Central memory CD4-positive, alpha-beta T cell (primary cell): Measurements from ENCODE around the gene SMAP1.

Experiments used
- DNase-seq: peaks from one replicate; pipeline ENCODE4 v3.0.0; 2022

SMAP1 gene

DNA sequence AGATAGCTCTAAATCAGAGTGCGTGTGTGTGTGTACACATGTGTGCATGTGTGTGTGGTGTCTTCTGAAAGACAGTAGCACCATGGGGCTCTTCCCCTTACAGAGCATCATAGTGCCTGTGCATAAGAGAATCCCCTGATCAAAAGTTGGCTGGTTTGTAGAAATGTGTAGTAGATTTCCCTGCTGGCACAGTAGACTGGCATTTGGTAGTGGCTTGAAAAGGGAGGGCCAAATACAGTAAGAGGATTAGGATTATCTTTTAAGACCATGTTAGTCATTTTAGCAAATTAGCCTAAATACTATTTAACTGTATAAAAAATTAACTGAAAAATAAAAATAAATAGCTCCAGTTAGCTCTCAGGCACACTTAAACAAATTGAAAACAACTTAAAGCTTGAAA lies 176.6 kb downstream of the SMAP1 start:
- no peak for DNase-seq

GRCh38 chr6:70846207-70846835 lies 178.6 kb downstream of the SMAP1 start:
- DNase-seq: no peak

GRCh38 chr6:70847106-70848084 lies 179.7 kb downstream of the SMAP1 start:
- no peak for DNase-seq

- no peak for DNase-seq
Measured at GRCh38 chr6:70849348-70850069, 181.8 kb downstream of the SMAP1 start.

- DNase-seq: no peak
Measured at GRCh38 chr6:70852667-70853246, 185.1 kb downstream of the SMAP1 start.

DNA sequence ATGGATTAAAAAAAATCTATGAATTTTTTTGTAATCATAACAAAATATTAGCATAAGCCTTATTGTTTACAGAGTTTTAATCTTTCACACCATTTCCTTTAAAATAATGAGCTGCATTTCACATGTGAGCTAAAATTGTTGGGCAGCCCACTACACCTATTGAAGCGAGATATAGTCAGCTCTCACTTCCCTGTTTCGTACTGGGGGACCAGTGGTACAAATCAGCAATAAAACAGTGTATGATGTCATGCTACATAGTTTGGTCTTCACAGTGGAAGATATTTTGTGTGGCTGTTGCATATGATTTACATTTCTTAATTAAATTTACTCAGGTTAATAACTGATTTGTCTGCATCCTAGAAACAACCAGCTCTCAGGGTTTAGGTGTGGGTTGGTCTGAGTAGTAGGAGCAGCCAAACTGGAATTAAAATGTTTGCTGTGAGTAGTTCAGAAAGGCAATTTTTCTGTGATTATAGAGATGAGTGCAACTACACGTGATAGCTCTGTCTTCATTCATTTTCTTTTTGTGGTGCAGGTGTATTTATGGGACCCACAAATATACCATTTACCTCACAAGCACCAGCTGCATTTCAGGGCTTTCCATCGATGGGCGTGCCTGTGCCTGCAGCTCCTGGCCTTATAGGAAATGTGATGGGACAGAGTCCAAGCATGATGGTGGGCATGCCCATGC lies 189.8 kb downstream of the SMAP1 start:
- DNase-seq: no peak

DNA sequence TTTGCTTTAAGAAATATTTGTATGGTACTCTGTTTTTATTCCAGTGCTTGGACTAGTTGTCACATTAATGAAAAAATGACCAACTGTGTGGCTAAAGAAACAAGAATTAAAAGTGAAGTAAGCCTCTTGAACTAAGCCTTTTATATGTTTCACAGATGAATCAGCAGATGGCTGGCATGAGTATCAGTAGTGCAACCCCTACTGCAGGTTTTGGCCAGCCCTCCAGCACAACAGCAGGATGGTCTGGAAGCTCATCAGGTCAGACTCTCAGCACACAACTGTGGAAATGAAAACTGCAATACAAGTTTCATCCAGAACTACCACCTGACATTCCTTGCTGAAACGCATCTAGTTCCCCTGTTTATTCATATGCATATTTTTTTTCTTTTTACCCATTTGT lies 192.4 kb downstream of the SMAP1 start:
- DNase-seq: no peak

- no peak for DNase-seq
Measured at GRCh38 chr6:70860920-70861319, 193.2 kb downstream of the SMAP1 start.

- no peak for DNase-seq
Measured at GRCh38 chr6:70863343-70863742, 195.7 kb downstream of the SMAP1 start.

GRCh38 chr6:70864401-70864800 lies 196.7 kb downstream of the SMAP1 start:
- no peak for DNase-seq

DNA sequence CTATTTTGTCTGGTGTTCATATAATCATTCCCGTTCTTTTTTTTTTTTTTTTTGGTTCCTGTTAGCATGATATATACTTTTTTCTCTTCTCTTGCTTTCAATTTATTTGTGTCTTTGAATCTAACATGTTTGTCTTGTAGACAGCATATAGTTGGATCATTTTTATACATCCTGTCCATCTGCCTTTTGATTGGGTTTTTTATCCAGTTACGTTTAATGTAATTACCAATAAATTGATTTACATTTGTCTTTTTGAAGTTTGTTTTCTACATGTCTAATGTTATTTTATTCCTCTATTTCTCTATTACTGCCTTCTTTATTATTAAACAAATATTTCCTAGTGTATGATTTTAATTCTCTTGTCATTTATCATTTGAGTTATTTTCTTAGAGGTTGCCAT lies 204.8 kb downstream of the SMAP1 start:
- DNase-seq: no peak

DNA sequence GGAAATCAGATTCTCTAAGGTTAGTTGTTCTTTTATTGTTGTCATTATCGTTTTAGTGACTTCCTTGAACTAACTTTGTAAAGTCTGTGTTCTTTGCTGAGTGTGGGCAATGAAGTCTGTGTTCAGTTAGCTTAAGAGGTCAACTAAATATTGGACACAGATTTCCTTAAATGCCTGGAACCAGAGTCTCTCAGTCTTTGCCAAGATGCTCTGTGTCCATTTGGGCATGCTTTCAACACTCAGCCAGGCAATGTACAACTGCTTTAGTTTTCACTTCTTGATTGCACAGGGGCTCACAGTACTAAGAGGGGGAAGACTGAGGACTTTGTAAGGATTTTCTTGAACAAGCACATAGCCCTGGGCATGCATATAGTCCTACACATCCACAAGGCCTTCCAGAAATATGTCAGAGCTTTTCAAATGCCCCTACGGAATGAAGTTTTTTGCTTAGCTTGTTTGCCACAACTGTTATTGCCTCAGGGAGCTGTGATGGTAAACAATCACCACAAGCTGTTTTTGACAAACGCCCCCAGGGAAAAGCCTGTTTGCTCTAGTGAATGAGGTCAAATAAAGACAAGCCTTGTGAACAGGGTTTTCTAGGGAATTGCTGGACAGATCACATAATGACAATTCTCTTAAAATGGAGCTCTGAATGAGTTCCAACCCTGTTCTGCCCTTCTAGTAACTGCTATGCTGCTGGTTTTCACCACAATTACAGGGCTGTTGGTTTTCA lies 206.7 kb downstream of the SMAP1 start:
- DNase-seq: no peak

GRCh38 chr6:70879496-70879895 lies 211.8 kb downstream of the SMAP1 start:
- no peak for DNase-seq

GRCh38 chr6:70884074-70884983 lies 216.6 kb downstream of the SMAP1 start:
- DNase-seq: peak; percentile 50

- no peak for DNase-seq
Measured at GRCh38 chr6:70886071-70886470, 218.4 kb downstream of the SMAP1 start.

DNA sequence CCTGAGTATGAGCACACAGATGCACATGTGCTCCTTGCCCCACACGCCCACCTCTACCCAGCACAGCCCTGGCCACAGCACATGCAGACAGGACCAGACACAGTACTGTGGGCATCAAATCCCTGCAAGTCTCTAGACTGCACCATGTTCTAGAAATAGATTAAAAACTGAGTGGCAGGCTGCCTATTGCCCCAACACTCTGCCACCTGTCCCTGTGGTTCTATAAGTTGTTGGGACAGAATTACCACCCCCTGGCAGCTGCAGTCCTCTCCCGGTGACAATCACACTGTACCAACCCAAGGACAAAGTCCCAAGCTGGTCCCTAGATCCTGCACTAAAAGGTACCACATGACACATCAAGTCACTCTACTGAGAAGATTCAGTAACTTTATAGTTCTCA lies 219.0 kb downstream of the SMAP1 start:
- DNase-seq: no peak

DNA sequence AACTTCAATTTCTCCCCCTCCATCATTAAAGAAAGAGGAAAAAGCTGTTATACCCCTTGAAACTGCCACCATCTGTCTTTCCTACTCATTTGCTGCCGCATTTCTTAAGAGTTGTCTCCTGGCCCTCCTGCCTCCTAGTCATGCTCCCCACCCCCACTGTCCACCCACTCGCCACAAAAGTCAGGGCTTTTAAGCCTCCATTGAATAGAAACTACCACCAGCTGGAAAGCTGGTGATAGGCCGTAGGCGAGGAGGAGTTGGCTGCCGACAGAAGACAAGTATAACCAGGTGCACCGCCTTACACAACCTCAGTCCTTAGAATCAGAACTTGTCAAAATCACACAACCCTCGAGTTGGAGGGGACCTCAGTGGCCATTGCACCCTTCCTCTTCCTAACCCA lies 221.6 kb downstream of the SMAP1 start:
- no peak for DNase-seq

DNA sequence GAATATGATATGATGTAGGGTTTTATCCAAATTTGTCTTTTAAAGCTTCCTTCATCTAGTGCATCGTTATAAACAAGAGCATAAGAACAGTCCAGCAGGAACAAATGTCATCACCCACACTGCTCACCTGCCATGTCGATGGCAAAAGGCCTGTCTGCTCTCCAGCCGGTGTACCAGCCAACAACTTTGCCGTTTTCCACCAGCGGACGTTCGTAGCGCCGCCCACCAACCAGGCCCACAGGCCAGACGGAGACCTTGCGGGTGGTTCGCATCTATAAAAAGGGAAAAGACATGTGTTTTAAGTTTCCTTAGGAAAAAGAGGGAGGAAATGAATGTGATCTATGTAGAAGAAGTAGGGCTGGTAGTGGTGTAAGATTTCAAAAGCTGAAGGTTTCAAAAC lies 226.3 kb downstream of the SMAP1 start:
- DNase-seq: no peak

DNA sequence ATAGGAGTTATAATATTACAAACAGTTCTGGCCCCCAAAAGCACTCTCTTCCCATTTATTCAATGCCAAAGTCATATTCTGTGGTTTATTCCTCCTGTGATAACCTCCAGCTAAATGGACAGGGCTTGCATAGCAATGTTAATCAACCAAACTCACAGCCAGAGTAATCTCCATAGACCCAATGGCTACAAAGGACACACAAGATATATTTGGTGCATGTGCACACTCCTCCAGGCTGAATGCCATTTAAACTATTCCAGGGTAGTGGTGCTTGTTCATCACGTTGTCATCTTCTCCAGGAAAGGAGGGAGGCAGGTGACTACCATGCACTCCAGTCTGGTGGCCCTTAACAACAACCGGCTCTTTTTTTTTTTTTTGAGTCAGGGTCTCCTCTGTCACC lies 232.4 kb downstream of the SMAP1 start:
- DNase-seq: no peak

GRCh38 chr6:70901324-70901723 lies 233.6 kb downstream of the SMAP1 start:
- no peak for DNase-seq
